RWPE2 (cell line): ENCODE results near the gene AP2M1.

Source experiments
- ATAC-seq: fragments of 200-7000 bp; cut with Tn5 transposase; 3 replicates; pipeline ENCODE4 v1.9.1; 2021; ENCODE audit warnings: low read depth
- DNase-seq: peaks from one replicate; pipeline ENCODE4 v3.0.0-alpha.2; 2020; ENCODE audit warnings: low spot score
- H3K27ac ChIP-seq: fragments of 450-650 bp; 2 replicates; pipeline ENCODE4 v1.5.1; 2017; ENCODE audit warnings: mild to moderate bottlenecking; ENCODE audit not compliant: poor library complexity, severe bottlenecking
- H3K27me3 ChIP-seq: fragments of 250-450 bp; sonication (Bioruptor Pico); 2 replicates; pipeline ENCODE4 v1.5.1; 2021; ENCODE audit warnings: mild to moderate bottlenecking, moderate library complexity; ENCODE audit not compliant: insufficient read depth, poor library complexity, severe bottlenecking
- H3K36me3 ChIP-seq: fragments of 250-450 bp; sonication (Bioruptor Pico); 2 replicates; pipeline ENCODE4 v1.5.1; 2020; ENCODE audit warnings: low read depth, mild to moderate bottlenecking, moderate library complexity
- H3K4me1 ChIP-seq: fragments of 250-450 bp; sonication (Bioruptor Pico); 2 replicates; pipeline ENCODE4 v1.5.1; 2021; ENCODE audit warnings: mild to moderate bottlenecking, moderate library complexity; ENCODE audit not compliant: insufficient read depth, poor library complexity, severe bottlenecking
- H3K4me3 ChIP-seq: fragments of 250-450 bp; sonication (Bioruptor Pico); 2 replicates; pipeline ENCODE4 v1.5.1; 2021; ENCODE audit warnings: mild to moderate bottlenecking, moderate library complexity; ENCODE audit not compliant: severe bottlenecking
- H3K9me3 ChIP-seq: fragments of 250-450 bp; sonication (Bioruptor Pico); 2 replicates; pipeline ENCODE4 v1.5.1; 2021; ENCODE audit warnings: mild to moderate bottlenecking, moderate library complexity; ENCODE audit not compliant: severe bottlenecking
- TF ChIP-seq, protein P1 (sequence below): fragments of 450-650 bp; IDR thresholded peaks from one replicate; pipeline ENCODE4 v1.5.1; 2017; ENCODE audit warnings: mild to moderate bottlenecking, moderate library complexity; ENCODE audit not compliant: poor library complexity, severe bottlenecking

The AP2M1 gene

DNA sequence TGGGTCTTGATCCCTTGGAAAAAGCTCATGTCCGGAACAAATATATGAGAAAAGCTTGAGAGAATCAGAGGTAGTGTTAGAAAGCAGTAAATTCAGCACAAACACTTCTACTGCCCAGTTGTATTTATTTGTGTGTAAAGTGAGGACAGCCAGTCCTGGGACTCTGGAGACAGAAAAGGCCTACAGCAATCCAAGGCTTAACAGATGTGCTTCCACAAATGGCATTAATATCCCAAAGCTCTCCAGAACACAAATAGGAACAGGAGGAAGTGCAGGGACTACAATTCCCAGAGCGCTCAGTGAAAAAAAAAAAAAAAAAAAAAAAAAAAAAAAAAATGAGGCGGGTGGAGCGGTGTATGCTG lies 390 bp upstream of the AP2M1 start:
- Histone ChIP-seq H3K36me3 (peaks cover 45% of the 10 kb centered on the region), H3K4me1 (peaks cover 6% of the 10 kb centered on the region), H3K9me3 (no peaks in the 10 kb centered on the region), H3K27ac (peak overlapping the region; percentile 14), H3K27me3 (no peaks in the 10 kb centered on the region), H3K4me3 (no peak overlapping the region)
- ATAC-seq (no peak), DNase-seq (no peak)
- TF ChIP-seq, protein P1, sequence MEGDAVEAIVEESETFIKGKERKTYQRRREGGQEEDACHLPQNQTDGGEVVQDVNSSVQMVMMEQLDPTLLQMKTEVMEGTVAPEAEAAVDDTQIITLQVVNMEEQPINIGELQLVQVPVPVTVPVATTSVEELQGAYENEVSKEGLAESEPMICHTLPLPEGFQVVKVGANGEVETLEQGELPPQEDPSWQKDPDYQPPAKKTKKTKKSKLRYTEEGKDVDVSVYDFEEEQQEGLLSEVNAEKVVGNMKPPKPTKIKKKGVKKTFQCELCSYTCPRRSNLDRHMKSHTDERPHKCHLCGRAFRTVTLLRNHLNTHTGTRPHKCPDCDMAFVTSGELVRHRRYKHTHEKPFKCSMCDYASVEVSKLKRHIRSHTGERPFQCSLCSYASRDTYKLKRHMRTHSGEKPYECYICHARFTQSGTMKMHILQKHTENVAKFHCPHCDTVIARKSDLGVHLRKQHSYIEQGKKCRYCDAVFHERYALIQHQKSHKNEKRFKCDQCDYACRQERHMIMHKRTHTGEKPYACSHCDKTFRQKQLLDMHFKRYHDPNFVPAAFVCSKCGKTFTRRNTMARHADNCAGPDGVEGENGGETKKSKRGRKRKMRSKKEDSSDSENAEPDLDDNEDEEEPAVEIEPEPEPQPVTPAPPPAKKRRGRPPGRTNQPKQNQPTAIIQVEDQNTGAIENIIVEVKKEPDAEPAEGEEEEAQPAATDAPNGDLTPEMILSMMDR, result no peak

DNA sequence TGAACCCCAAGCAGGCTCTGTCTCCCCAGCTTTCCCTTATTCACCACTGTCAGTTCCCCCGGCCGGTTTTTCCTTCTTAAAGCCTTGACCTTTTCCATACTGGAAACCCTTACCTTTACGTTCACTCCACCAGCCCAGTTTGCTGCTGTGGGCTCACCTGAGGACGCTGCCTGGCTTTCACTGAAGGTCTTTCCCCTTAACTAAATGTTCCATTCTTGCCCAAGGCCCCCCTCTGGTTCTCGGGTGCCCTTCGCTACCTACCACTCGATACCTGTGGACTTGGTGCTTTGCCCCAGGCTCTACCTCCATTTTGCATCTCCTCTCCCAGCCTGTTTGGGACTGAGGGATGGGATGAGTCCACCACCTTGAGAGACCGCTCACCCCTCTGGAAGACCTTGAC lies 851 bp downstream of the AP2M1 start:
- Histone ChIP-seq H3K4me3 (peak overlapping the region; percentile 87), H3K36me3 (peaks cover 57% of the 10 kb centered on the region), H3K4me1 (peaks cover 6% of the 10 kb centered on the region), H3K9me3 (no peaks in the 10 kb centered on the region), H3K27ac (peak overlapping the region; percentile 88), H3K27me3 (no peaks in the 10 kb centered on the region)
- no peak for ATAC-seq
- TF ChIP-seq, protein P1, result no peak
- peak; percentile 38 for DNase-seq

DNA sequence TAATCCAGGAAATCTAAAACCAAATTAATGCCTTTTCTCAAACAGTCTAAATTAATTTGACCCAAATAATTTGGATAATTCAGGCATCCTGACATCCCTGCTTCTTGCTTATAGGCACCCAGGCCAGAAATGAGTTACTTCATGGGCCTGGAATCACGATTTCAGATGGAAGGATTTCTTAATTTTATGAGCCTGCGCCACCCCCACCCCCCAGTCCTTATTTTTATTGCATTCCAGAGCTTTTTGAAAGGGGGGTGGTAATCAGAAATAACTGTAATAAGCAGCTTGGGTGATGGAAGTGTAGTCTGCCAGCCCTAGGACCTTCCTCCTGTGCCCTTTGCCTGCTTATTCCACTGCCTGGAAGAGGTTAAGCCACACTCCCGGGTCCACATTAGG lies 1.3 kb downstream of the AP2M1 start:
- Histone ChIP-seq H3K27me3 (no peaks in the 10 kb centered on the region), H3K4me3 (peak overlapping the region; percentile 87), H3K9me3 (no peaks in the 10 kb centered on the region), H3K4me1 (peaks cover 6% of the 10 kb centered on the region), H3K36me3 (peaks cover 61% of the 10 kb centered on the region), H3K27ac (peak overlapping the region; percentile 88)
- DNase-seq (no peak), ATAC-seq (peak; percentile 3; the same call in 1 of the 3 replicates)
- TF ChIP-seq, protein P1, result no peak

DNA sequence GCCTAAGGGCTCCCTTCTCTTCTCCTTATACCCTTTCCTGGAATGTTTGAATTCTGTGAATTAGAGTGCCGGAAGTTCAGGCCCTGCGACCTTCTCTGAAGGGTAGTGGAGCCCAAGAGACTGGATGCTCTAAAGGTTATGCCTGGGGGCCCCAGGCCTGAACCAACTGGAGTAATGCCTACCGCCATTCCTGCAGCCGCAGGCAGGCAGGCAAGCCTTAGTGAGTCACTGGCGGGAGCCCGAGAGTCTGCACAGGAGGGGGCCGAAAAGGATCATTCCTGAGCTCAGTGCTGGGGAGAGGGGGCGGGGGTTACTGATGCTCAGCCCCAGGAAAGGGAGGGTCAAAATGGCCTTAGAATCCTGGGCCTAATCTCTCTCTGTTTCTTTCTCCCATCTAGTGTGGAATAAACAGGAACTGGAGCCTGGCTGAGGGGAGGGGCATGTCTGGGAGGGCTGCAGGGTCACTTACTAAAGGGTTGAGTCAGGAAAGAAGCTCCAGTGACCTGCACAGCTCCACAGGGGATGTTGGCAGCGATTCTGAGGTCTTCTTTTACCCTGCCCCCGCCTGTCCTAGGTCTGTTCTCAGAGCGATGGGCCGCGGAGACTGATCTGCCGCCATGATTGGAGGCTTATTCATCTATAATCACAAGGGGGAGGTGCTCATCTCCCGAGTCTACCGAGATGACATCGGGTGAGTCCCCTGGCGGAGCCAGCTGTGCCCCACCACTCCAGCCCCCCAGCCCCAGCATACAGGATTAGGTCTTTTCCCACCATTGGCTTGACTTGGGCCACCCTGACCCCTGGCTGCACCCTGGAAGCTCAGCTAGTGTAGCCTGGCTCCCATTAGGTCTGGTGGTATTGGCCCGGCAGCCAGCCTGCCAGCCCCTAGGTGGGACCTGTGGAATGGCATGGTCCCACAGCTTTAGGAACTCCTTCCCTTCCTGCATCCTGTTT lies 2.0 kb downstream of the AP2M1 start:
- Histone ChIP-seq H3K4me3 (peak overlapping the region; percentile 87), H3K27ac (peak overlapping the region; percentile 88), H3K36me3 (peaks cover 61% of the 10 kb centered on the region), H3K27me3 (no peaks in the 10 kb centered on the region), H3K9me3 (no peaks in the 10 kb centered on the region), H3K4me1 (peaks cover 6% of the 10 kb centered on the region)
- DNase-seq (peak; percentile 85), ATAC-seq (peak; percentile 79)
- TF ChIP-seq, protein P1, result no peak

DNA sequence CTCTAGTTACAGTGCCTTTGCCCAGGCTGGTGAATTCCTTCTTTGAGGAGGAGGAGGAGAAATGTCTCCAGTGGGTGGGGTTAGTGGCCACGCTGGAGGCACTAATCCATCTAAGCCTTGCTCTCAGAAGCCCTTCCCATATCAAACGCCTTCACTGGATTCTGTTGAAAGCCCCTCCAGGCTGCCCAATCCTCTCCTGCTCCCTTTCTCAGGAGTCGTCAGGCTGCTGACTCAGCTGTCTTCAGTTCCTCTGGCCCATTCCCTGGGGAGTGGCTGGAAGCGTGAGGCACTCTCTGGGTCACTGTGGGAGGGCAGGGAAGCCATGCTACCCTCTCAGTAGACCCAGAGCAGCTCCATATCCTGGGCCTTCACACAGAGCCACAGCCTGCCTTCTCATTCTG lies 2.7 kb downstream of the AP2M1 start:
- no peaks in the 10 kb centered on the region for H3K9me3 ChIP-seq
- H3K27ac ChIP-seq, result peak overlapping the region; percentile 88
- H3K36me3 ChIP-seq, result peaks cover 65% of the 10 kb centered on the region
- peaks cover 6% of the 10 kb centered on the region for H3K4me1 ChIP-seq
- no peaks in the 10 kb centered on the region for H3K27me3 ChIP-seq
- no peak overlapping the region for H3K4me3 ChIP-seq
- DNase-seq (no peak), ATAC-seq (no peak)
- TF ChIP-seq, protein P1, result no peak
